ENCODE results near the gene NTM.

NTM gene

GRCh38 chr11:131877246-131877942, 507.0 kb downstream of the NTM start:
- DNase-seq = no peak

GRCh38 chr11:131880316-131880715, 509.9 kb downstream of the NTM start:
- DNase-seq = no peak

GRCh38 chr11:131880976-131881375, 510.6 kb downstream of the NTM start:
- no peak for DNase-seq

GRCh38 chr11:131883332-131883731, 512.9 kb downstream of the NTM start:
- DNase-seq = no peak

GRCh38 chr11:131884461-131885073, 514.2 kb downstream of the NTM start:
- DNase-seq = no peak

- DNase-seq = no peak
These were observed 515.0 kb downstream of the NTM start for GRCh38 chr11:131885431-131885830.

GRCh38 chr11:131886201-131886600, 515.8 kb downstream of the NTM start:
- DNase-seq = no peak

- no peak for DNase-seq
These were observed 517.9 kb downstream of the NTM start for GRCh38 chr11:131888230-131888855.

GRCh38 chr11:131889146-131889577, 518.7 kb downstream of the NTM start:
- DNase-seq = no peak

GRCh38 chr11:131889760-131890581, 519.6 kb downstream of the NTM start:
- DNase-seq = no peak

- DNase-seq = no peak
These were observed 522.9 kb downstream of the NTM start for GRCh38 chr11:131893103-131893890.

GRCh38 chr11:131893988-131894387, 523.6 kb downstream of the NTM start:
- DNase-seq = peak; percentile 25

GRCh38 chr11:131894615-131895544, 524.5 kb downstream of the NTM start:
- no peak for DNase-seq

- DNase-seq = no peak
These were observed 525.5 kb downstream of the NTM start for GRCh38 chr11:131895865-131896264.

- DNase-seq = no peak
These were observed 526.7 kb downstream of the NTM start for GRCh38 chr11:131896978-131897615.

- no peak for DNase-seq
These were observed 527.5 kb downstream of the NTM start for GRCh38 chr11:131897956-131898355.

GRCh38 chr11:131898949-131899348, 528.5 kb downstream of the NTM start:
- no peak for DNase-seq

GRCh38 chr11:131899950-131900580, 529.6 kb downstream of the NTM start:
- peak; percentile 74 for DNase-seq

GRCh38 chr11:131902421-131902820, 532.0 kb downstream of the NTM start:
- DNase-seq = no peak

- no peak for DNase-seq
These were observed 532.7 kb downstream of the NTM start for GRCh38 chr11:131903074-131903473.
